CD4-positive, CD25-positive, alpha-beta regulatory T cell (primary cell): ENCODE results near the gene HHAT. TPM values are rescaled to one million over a fixed set of nuclear protein-coding genes. Genes with fewer than 3 reads are reported as not detected.
A peak's percentile ranks its signal among the peaks of the same experiment; 100 is the strongest.
"Not testable (repeated sequence)": the region's sequence is repeated elsewhere in the genome, so short reads cannot be mapped to it uniquely, and the experiment has no call there.

Experiments used
- ATAC-seq, 2 donors: fragments of 150-1000 bp; cut with Tn5 transposase; one replicate each; pipeline ENCODE4 v1.10.0; 2021; ENCODE audit warnings: low read depth in 2 of 2, moderate number of reproducible peaks in 2 of 2, moderate library complexity in 1 of 2
- DNase-seq, 3 donors: peaks; one replicate each; pipeline versions ENCODE4 v3.0.0 to v3.0.0-alpha.2; 2012 to 2022; ENCODE audit warnings: mixed read lengths in 1 of 3
- H3K27ac ChIP-seq: one replicate; pipeline ENCODE4 v1.7.0; 2013; ENCODE audit warnings: mild to moderate bottlenecking, low read length; ENCODE audit not compliant: insufficient read depth, poor library complexity, severe bottlenecking
- H3K27me3 ChIP-seq: one replicate; pipeline ENCODE4 v1.7.0; 2013; ENCODE audit warnings: low read length; ENCODE audit not compliant: control insufficient read depth, insufficient read depth
- H3K36me3 ChIP-seq: one replicate; pipeline ENCODE4 v1.7.0; 2013; ENCODE audit warnings: mild to moderate bottlenecking, low read length, moderate library complexity; ENCODE audit not compliant: control insufficient read depth, insufficient read depth
- H3K4me1 ChIP-seq: 2 replicates; pipeline ENCODE4 v1.7.0; 2013; ENCODE audit warnings: mild to moderate bottlenecking, low read length; ENCODE audit not compliant: insufficient read depth, control insufficient read depth, poor library complexity, severe bottlenecking
- H3K4me3 ChIP-seq: one replicate; pipeline ENCODE4 v1.7.0; 2013; ENCODE audit warnings: low read depth, mild to moderate bottlenecking, low read length, moderate library complexity
- H3K9me3 ChIP-seq, 2 experiments: 1 replicate in 1 of 2; 2 replicates in 1 of 2; pipeline ENCODE4 v1.7.0; 2013; ENCODE audit warnings: low read length in 2 of 2, mild to moderate bottlenecking in 1 of 2, moderate library complexity in 1 of 2; ENCODE audit not compliant: control insufficient read depth in 2 of 2
- H3K27ac Mint-ChIP-seq, 3 donors: one replicate each; pipeline ENCODE4 v1.8.0; 2020 to 2022; ENCODE audit warnings: mild to moderate bottlenecking in 3 of 3, mixed read lengths in 3 of 3, moderate library complexity in 2 of 3
- H3K27me3 Mint-ChIP-seq: one replicate; pipeline ENCODE4 v1.8.0; 2022; ENCODE audit warnings: mild to moderate bottlenecking, mixed read lengths
- H3K36me3 Mint-ChIP-seq: one replicate; pipeline ENCODE4 v1.8.0; 2020; ENCODE audit warnings: mixed read lengths
- H3K4me1 Mint-ChIP-seq, 4 donors: one replicate each; pipeline ENCODE4 v1.8.0; 2020 to 2022; ENCODE audit warnings: mixed read lengths in 4 of 4, mild to moderate bottlenecking in 1 of 4
- H3K4me3 Mint-ChIP-seq, 4 donors: one replicate each; pipeline ENCODE4 v1.8.0; 2020 to 2022; ENCODE audit warnings: mild to moderate bottlenecking in 4 of 4, mixed read lengths in 4 of 4, moderate library complexity in 3 of 4
- H3K9me3 Mint-ChIP-seq, 7 donors: one replicate each; pipeline ENCODE4 v1.8.0; 2020 to 2022; ENCODE audit warnings: mixed read lengths in 7 of 7, mild to moderate bottlenecking in 3 of 7, moderate library complexity in 2 of 7
- polyA plus RNA-seq, 4 donors: library from polyadenylated mRNA; unstranded; fragments of 300-500 nt; fragmentation: Illumina TruSeq; gene quantifications; one replicate each; pipeline ENCODE4 v1.2.3, GENCODE V29; 2021
- total RNA-seq: library from RNA; stranded (reverse); gene quantifications from one replicate; pipeline ENCODE4 v1.2.3, GENCODE V29; 2022

The HHAT gene
- total and polyA plus RNA-seq, 5 donors from 2014 or later: 1.4 to 6.0 (median 2.0) TPM

DNA sequence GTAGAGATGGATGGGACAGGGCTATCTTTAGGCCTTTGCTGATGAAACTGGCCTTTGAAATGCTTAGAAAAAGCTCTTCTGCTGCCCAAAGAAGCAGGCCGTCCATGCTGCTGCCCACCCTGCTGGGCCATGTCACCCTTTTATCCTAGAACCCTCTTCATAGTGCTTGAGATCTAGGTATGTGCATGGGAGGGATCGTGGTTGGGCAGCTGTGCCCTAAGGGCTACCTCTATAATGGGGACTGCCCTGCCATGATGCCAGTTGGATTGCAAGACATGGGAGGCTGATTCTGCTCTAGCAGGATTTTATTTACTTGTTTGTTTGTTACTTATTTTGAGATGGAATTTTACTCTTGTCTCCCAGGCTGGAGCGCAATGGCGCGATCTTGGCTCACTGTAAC, 69.0 kb downstream of the HHAT start:
- peaks cover 4% of the 10 kb centered on the region for H3K27me3 Mint-ChIP-seq
- H3K4me1 Mint-ChIP-seq: peaks cover 5 to 16% (median 13%) of the 10 kb centered on the region in 4 donors
- DNase-seq: no peak
- no peak for ATAC-seq
- no peak overlapping the region for H3K4me3 Mint-ChIP-seq
- no peak overlapping the region for H3K27ac Mint-ChIP-seq
- peaks cover 5% of the 10 kb centered on the region for H3K4me1 ChIP-seq
- H3K9me3 Mint-ChIP-seq: peaks cover 0 to 3% (median under 1%) of the 10 kb centered on the region in 7 donors
- H3K27me3 ChIP-seq: no peaks in the 10 kb centered on the region
- no peak overlapping the region for H3K4me3 ChIP-seq
- peaks cover 4% of the 10 kb centered on the region for H3K36me3 Mint-ChIP-seq
- H3K36me3 ChIP-seq: no peaks in the 10 kb centered on the region
- no peak overlapping the region for H3K27ac ChIP-seq
- no peaks in the 10 kb centered on the region for H3K9me3 ChIP-seq

DNA sequence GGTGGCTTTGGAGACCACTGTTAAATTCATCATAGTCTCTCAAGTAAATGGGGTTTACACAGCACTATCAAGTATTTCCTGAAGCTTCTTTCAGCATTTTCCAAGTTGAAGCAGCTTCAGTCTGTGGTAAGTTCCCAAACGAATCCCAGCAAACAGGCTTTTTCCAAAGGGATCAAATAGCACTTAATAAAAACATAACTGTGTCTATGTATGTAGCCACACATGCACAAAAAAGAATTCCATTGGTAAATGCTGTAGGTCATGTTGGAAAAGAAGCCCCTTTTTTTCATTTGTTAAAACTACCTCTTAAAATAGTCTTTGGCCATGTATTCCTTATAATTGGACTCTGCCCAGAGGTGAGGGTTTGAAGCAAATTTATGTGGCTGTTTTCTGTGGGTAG, 69.8 kb downstream of the HHAT start:
- Histone ChIP-seq H3K27ac (no peak overlapping the region), H3K9me3 (no peaks in the 10 kb centered on the region), H3K4me1 (peaks cover 5% of the 10 kb centered on the region), H3K4me3 (no peak overlapping the region), H3K36me3 (no peaks in the 10 kb centered on the region), H3K27me3 (no peaks in the 10 kb centered on the region)
- no peak for DNase-seq
- no peak for ATAC-seq
- H3K4me1 Mint-ChIP-seq: peaks cover 5 to 16% (median 13%) of the 10 kb centered on the region in 4 donors
- H3K27ac Mint-ChIP-seq: no peak overlapping the region
- H3K9me3 Mint-ChIP-seq: peaks cover 0 to 3% (median 0%) of the 10 kb centered on the region in 7 donors
- H3K36me3 Mint-ChIP-seq: peaks cover 4% of the 10 kb centered on the region
- H3K4me3 Mint-ChIP-seq: no peak overlapping the region
- peaks cover 4% of the 10 kb centered on the region for H3K27me3 Mint-ChIP-seq

DNA sequence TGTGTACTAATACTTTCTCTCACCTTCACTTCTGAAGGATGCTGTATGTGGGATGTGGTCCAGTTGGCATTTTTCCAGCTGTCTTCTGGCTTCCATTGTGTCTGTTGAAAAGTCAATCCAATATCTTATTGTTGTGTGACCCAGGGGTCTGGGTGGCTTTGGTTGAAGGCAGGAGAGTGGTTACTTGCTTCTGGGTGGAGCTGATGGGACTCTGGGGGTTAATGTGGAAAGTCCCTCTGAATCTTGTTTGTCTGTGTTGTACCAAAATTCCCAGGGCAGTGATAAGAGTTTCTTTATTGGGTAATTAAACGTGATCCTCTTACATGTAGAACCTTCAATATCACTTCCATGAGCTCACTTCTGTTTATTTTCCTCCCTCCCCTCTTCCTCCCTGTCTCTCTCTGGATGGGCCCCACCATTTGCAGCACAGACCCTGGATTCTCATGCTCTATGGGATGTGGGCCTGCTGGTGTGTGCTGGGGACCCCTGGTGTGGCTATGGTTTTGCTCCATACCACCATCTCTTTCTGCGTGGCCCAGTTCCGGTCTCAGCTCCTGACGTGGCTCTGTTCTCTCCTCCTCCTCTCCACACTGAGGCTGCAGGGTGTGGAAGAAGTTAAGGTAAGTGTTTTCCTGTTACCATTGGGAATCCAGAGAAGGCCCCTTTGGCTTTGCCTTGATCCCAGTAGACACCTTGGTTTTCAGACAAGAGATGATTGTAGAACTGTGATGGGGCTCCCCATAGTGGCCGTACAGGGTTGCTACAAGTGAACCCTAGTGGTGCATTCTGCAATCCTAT, 71.5 kb downstream of the HHAT start:
- DNase-seq: peak in 2 of 3 donors; percentile 16 to 41
- H3K27ac ChIP-seq: no peak overlapping the region
- peaks cover 0 to 3% (median 0%) of the 10 kb centered on the region in 7 donors for H3K9me3 Mint-ChIP-seq
- peaks cover 4% of the 10 kb centered on the region for H3K27me3 Mint-ChIP-seq
- H3K4me3 ChIP-seq: no peak overlapping the region
- H3K27me3 ChIP-seq: no peaks in the 10 kb centered on the region
- H3K4me1 ChIP-seq: peaks cover 5% of the 10 kb centered on the region
- H3K36me3 ChIP-seq: no peaks in the 10 kb centered on the region
- H3K27ac Mint-ChIP-seq: peak overlapping the region in 1 of 3 donors; percentile 51
- H3K36me3 Mint-ChIP-seq: peaks cover 4% of the 10 kb centered on the region
- ATAC-seq: peak; percentile 50 to 57
- no peaks in the 10 kb centered on the region for H3K9me3 ChIP-seq
- no peak overlapping the region for H3K4me3 Mint-ChIP-seq
- peaks cover 5 to 16% (median 13%) of the 10 kb centered on the region in 4 donors for H3K4me1 Mint-ChIP-seq

DNA sequence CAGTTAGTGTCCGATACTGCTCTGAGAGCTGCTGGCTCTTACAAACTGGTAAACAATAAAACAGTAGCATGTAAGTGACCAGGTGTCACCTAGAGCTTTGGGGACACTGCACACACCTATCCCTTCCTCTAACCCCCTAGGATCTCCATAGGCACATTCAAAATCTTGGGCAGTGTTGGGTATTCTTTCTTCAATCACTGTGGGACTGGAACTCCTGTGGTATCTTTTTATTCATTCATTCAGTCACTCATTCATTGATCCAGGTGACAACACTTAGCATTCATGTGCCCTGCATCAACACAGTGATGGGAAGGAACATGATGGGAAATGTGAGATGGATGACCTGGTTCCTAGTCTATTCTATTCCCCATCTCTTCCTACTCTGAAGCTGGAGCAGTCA, 73.9 kb downstream of the HHAT start:
- H3K27me3 Mint-ChIP-seq: peaks cover 8% of the 10 kb centered on the region
- no peak overlapping the region for H3K27ac ChIP-seq
- H3K4me1 Mint-ChIP-seq: peaks cover 5 to 16% (median 13%) of the 10 kb centered on the region in 4 donors
- no peak overlapping the region for H3K4me3 Mint-ChIP-seq
- H3K9me3 Mint-ChIP-seq: peaks cover 0 to 2% (median 0%) of the 10 kb centered on the region in 7 donors
- peaks cover 5% of the 10 kb centered on the region for H3K4me1 ChIP-seq
- no peaks in the 10 kb centered on the region for H3K36me3 Mint-ChIP-seq
- no peak overlapping the region for H3K27ac Mint-ChIP-seq
- H3K4me3 ChIP-seq: no peak overlapping the region
- H3K36me3 ChIP-seq: no peaks in the 10 kb centered on the region
- no peaks in the 10 kb centered on the region for H3K9me3 ChIP-seq
- H3K27me3 ChIP-seq: no peaks in the 10 kb centered on the region
- ATAC-seq (no peak), DNase-seq (no peak)

DNA sequence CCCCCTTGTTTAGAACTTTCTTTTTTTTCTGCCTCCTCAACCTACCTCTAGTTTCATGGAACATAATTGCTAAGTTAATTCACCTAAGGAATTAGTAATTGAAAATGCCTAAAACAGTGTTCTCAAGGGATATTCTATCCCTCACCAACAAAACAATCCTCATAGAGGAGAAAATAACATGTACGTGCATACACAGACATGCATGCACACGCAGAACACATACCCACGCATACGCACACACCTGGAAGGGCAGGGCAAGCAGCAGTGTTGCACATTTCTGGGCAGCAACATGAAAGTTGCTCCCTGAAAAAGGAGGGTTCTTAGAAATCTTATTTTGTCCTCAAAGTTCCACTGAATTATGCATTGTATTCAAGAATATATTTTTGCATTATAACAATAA, 76.6 kb downstream of the HHAT start:
- ATAC-seq: no peak
- Mint-ChIP-seq H3K9me3 (peaks cover 0 to 2% (median 0%) of the 10 kb centered on the region in 7 donors), H3K36me3 (no peaks in the 10 kb centered on the region), H3K4me3 (no peak overlapping the region), H3K27me3 (peaks cover 8% of the 10 kb centered on the region), H3K27ac (no peak overlapping the region), H3K4me1 (peaks cover 0 to 4% (median 4%) of the 10 kb centered on the region in 4 donors)
- H3K27me3 ChIP-seq: no peaks in the 10 kb centered on the region
- peaks cover 1% of the 10 kb centered on the region for H3K4me1 ChIP-seq
- H3K9me3 ChIP-seq: no peaks in the 10 kb centered on the region
- no peaks in the 10 kb centered on the region for H3K36me3 ChIP-seq
- no peak overlapping the region for H3K4me3 ChIP-seq
- no peak overlapping the region for H3K27ac ChIP-seq
- DNase-seq: no peak

DNA sequence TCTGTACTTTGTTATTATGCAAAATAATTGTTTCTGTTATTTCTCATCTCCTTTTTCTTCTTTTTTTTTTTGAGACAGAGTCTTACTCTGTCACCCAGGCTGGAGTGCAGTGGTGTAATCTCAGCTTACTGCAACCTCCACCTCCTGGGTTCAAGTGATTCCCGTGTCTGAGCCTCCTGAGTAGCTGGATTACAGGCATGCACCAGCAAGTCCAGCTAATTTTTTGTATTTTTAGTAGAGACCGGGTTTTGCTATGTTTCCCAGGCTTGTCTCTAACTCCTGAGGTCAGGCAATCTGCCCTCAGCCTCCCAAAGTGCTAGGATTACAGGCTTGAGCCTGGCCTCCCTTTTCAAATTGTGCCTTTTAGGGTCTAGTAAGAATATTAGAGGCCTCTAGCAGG, 77.6 kb downstream of the HHAT start:
- H3K27ac ChIP-seq, ATAC-seq, H3K36me3 Mint-ChIP-seq, H3K4me1 Mint-ChIP-seq, H3K4me1 ChIP-seq, H3K4me3 ChIP-seq, H3K4me3 Mint-ChIP-seq, H3K27ac Mint-ChIP-seq, DNase-seq, H3K27me3 Mint-ChIP-seq, H3K9me3 Mint-ChIP-seq, H3K27me3 ChIP-seq, H3K9me3 ChIP-seq, H3K36me3 ChIP-seq: not testable (repeated sequence)

DNA sequence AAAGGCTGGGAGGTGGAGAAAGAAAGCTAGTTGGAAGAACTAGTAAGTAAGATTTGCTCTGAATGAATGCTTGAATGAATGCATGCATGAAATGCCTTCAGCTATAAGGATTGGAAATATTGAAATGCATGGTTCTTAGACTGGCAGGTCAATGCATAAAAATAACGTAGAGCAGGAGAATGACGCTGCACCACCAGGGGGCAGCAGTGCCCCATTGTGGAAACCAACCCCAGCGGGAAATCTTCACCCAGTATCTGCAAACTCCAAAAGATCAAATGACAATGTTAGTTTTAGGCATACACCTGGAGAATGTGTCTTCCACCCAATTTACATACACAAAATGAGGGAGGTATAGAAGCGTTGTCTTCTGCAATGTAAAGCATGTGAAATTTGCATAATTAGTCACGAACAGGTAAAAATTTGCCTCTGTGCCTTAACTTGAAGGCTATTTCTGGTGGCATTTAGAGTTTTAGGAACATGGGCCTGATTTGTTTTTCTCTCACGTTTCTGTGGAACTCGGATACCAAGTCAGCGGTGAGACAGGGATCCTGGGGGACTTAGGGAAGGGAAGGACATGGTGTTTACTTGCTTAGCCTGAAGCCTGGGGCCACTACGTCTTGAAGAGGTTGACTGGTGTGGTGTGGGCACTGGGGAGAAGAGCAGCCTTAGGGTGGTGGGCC, 78.6 kb downstream of the HHAT start:
- H3K9me3 Mint-ChIP-seq: no peaks in the 10 kb centered on the region
- Histone ChIP-seq H3K9me3 (no peaks in the 10 kb centered on the region), H3K4me3 (no peak overlapping the region), H3K4me1 (no peaks in the 10 kb centered on the region), H3K27me3 (no peaks in the 10 kb centered on the region), H3K27ac (no peak overlapping the region), H3K36me3 (no peaks in the 10 kb centered on the region)
- no peak overlapping the region for H3K27ac Mint-ChIP-seq
- DNase-seq (peak; percentile 29 to 61 (median 59)), ATAC-seq (peak; percentile 45 to 59)
- no peaks in the 10 kb centered on the region for H3K36me3 Mint-ChIP-seq
- peaks cover 5% of the 10 kb centered on the region for H3K27me3 Mint-ChIP-seq
- H3K4me1 Mint-ChIP-seq: no peaks in the 10 kb centered on the region
- H3K4me3 Mint-ChIP-seq: no peak overlapping the region
